Activated CD4-positive, alpha-beta T cell treated with anti-CD3 and anti-CD28 coated beads for 36 hours (primary cell): Measurements from ENCODE around the gene ARHGAP45. TPM values are rescaled to one million over a fixed set of nuclear protein-coding genes. Genes with fewer than 3 reads are reported as not detected.

Source experiments
- ATAC-seq: fragments of 200-7000 bp; cut with Tn5 transposase; one replicate; pipeline ENCODE4 v1.10.0; 2021; ENCODE audit warnings: mild to moderate bottlenecking, moderate library complexity
- CTCF ChIA-PET: fragments of 350-600 bp; sonication (Branson Sonifier 250); formaldehyde crosslinking; loops from one replicate; lab custom pipeline; 2021; ENCODE audit warnings: antibody characterized with exemption; lab: Charles Lee
- POLR2A ChIA-PET: fragments of 350-600 bp; sonication (Branson Sonifier 250); formaldehyde crosslinking; loops from one replicate; lab custom pipeline; 2021; ENCODE audit warnings: antibody characterized with exemption, inconsistent platforms; lab: Charles Lee
- DNase-seq: peaks from one replicate; pipeline ENCODE4 v3.0.0-alpha.2; 2020
- H3K27ac Mint-ChIP-seq: one replicate; pipeline ENCODE4 v1.8.0; 2021; ENCODE audit warnings: mixed read lengths
- H3K27me3 Mint-ChIP-seq: one replicate; pipeline ENCODE4 v1.8.0; 2021; ENCODE audit warnings: mixed read lengths
- H3K36me3 Mint-ChIP-seq: one replicate; pipeline ENCODE4 v1.8.0; 2021; ENCODE audit warnings: low read depth, mixed read lengths
- H3K4me1 Mint-ChIP-seq: one replicate; pipeline ENCODE4 v1.8.0; 2021; ENCODE audit warnings: mixed read lengths
- H3K4me3 Mint-ChIP-seq: one replicate; pipeline ENCODE4 v1.8.0; 2021; ENCODE audit warnings: mild to moderate bottlenecking, moderate library complexity, mixed read lengths
- H3K9me3 Mint-ChIP-seq: one replicate; pipeline ENCODE4 v1.8.0; 2021; ENCODE audit warnings: low read depth, mixed read lengths
- intact Hi-C, 2 experiments: fragments of 100-400 bp; cut with DNase I in 1 of 2; cut with micrococcal nuclease in 1 of 2; formaldehyde crosslinking; loops; one replicate each; pipeline versions ENCODE4 v1.14.2 to v1.15.1; 2022 to 2024; cut with DNase I, micrococcal nuclease
- total RNA-seq, 2 experiments: library from RNA; stranded (reverse); gene quantifications; one replicate each; pipeline ENCODE4 v1.2.3, GENCODE V29; 2021

Gene ARHGAP45
- total RNA-seq, 2 experiments from 2014 or later = 107 to 137 TPM

DNA sequence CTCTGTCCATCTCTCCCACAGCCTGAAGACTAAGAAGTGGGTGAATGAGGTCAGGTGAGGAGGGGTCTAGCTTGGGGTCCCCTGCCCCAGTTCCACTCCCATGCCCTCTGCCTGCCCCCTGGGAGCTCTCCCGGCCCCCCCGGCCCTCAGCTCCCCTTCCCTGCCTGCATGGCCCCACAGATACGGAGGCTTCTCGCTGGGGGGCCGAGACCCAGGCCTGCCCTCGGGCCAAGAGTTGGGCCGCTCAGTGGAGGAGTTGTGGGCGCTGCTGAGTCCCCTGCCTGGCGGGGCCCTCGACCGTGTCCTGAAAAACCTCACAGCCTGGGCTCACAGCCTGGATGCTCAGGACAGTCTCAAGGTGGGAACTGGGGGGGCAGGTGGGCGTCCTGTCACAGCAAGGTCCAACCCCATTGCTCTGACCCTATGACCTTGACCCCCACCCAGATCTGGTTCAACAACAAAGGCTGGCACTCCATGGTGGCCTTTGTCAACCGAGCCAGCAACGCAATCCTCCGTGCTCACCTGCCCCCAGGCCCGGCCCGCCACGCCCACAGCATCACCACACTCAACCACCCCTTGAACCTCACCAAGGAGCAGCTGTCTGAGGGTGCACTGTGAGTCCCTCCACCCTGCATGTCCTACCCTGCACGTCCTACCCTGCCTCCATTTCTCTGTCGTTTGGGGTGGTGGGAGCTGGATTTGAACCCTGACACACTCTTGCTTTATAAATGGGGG, 10.9 kb upstream of the ARHGAP45 start:
- Mint-ChIP-seq H3K36me3 (peaks cover 21% of the 10 kb centered on the region), H3K27ac (no peak overlapping the region), H3K9me3 (peaks cover 8% of the 10 kb centered on the region), H3K4me1 (peaks cover 12% of the 10 kb centered on the region), H3K4me3 (no peak overlapping the region), H3K27me3 (no peaks in the 10 kb centered on the region)
- DNase-seq (no peak), ATAC-seq (no peak)
- POLR2A ChIA-PET = interaction anchor here (0.7 kb wide), 1 partner anchor 32 kb away, joined by 3 read pairs; no protein-coding TSS in a partner anchor
- intact Hi-C loops = no loop called here
- CTCF ChIA-PET = interaction anchor here (0.6 to 0.7 kb wide), 2 partner anchors 27 to 133 kb away, joined by 3 to 4 read pairs; no protein-coding TSS in a partner anchor

DNA sequence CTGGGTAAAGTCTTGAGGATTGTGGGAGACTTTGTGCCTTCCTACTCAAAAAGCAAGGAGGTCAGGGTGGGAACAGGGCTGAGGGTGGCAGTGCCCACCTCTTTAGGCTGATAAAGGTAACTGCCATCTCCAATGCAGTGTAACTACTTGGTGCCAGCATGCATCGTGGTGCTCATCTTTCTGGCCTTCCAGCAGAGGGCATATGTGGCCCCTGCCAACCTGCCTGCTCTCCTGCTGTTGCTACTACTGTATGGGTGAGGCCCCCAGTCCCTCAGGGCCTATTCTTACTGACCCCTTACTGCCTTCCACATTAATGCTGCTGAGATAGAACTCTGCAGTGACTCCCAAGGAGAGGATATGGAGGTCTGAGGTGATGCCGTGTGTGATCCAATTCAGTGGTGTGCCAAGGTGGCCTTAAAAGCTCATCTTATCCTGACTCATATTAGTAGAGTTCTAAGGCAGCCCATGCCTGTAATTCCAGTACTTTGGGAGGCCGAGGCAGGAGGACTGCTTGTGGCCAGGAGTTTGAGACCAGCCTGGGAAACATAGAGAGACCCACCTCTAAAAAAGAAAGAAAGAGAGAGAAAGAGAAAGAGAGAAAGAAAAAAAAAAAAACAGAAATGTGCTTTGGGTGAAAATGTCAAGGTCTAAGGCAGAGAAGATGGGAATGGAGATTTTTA, 9.7 kb upstream of the ARHGAP45 start:
- POLR2A ChIA-PET = interaction anchor here (0.6 to 1.3 kb wide), 2 partner anchors 27 to 36 kb away, joined by 3 read pairs; partner anchors contain the start of gene RNU6-2
- Mint-ChIP-seq H3K27me3 (no peaks in the 10 kb centered on the region), H3K36me3 (peaks cover 21% of the 10 kb centered on the region), H3K27ac (no peak overlapping the region), H3K9me3 (peaks cover 8% of the 10 kb centered on the region), H3K4me1 (peaks cover 12% of the 10 kb centered on the region), H3K4me3 (no peak overlapping the region)
- ATAC-seq = peak; percentile 68
- peak; percentile 56 for DNase-seq
- CTCF ChIA-PET = interaction anchor here (0.7 kb wide), 1 partner anchor 16 kb away, joined by 6 read pairs; no protein-coding TSS in a partner anchor
- intact Hi-C loops = no loop called here

DNA sequence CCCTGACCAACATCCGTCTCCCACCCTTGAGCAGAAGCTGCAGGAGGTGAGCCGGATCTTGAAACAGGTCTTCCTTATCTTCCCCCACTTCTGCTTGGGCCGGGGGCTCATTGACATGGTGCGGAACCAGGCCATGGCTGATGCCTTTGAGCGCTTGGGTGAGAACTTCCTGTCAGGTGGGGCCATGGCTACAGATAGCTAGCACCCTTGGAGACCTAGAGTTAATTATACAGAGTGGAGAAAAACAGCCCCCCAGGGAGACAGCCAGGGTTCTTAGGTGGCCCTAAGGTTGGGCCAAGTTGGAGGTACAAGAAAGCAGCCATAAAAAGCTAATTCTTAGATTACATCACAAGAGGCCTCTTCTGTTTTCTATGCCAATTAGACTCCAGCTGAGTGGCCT, 8.9 kb upstream of the ARHGAP45 start:
- Mint-ChIP-seq H3K27me3 (no peaks in the 10 kb centered on the region), H3K4me3 (no peak overlapping the region), H3K36me3 (peaks cover 21% of the 10 kb centered on the region), H3K27ac (peak overlapping the region; percentile 13), H3K9me3 (peaks cover 8% of the 10 kb centered on the region), H3K4me1 (peaks cover 12% of the 10 kb centered on the region)
- CTCF ChIA-PET = interaction anchor here (0.6 to 0.7 kb wide), 2 partner anchors 17 to 32 kb away, joined by 3 to 6 read pairs; no protein-coding TSS in a partner anchor
- ATAC-seq (no peak), DNase-seq (no peak)
- intact Hi-C loops = no loop called here
- POLR2A ChIA-PET = interaction anchor here (1.3 kb wide), 1 partner anchor 37 kb away, joined by 3 read pairs; the partner anchor contains the start of gene RNU6-2

DNA sequence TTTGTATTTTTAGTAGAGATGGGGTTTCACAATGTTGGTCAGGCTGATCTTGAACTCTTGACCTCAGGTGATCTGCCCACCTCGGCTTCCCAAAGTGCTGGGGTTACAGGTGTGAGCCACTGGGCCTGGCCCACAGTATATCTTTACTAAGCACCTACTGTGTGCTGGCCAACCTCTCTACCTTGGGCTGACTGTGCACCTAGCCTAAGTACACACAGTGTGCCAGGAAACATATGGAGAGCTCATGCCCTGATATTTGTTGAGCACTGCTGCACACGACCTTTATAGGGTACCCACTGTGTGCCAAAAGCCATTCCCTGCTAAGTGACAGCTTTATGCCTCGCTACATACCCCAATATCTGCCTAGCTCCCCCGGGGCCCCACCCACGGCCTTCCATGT, 6.3 kb upstream of the ARHGAP45 start:
- Mint-ChIP-seq H3K4me3 (no peak overlapping the region), H3K9me3 (peaks cover 8% of the 10 kb centered on the region), H3K36me3 (peaks cover 21% of the 10 kb centered on the region), H3K27ac (no peak overlapping the region), H3K27me3 (no peaks in the 10 kb centered on the region), H3K4me1 (peaks cover 29% of the 10 kb centered on the region)
- DNase-seq (no peak), ATAC-seq (no peak)
- POLR2A ChIA-PET = no interaction called here
- intact Hi-C loops = loop anchor here in 1 of 2 experiments (10.0 kb wide), 1 partner anchor 794 kb away; no protein-coding TSS in a partner anchor
- CTCF ChIA-PET = interaction anchor here (1.2 kb wide), 1 partner anchor 183 kb away, joined by 3 read pairs; no protein-coding TSS in a partner anchor

DNA sequence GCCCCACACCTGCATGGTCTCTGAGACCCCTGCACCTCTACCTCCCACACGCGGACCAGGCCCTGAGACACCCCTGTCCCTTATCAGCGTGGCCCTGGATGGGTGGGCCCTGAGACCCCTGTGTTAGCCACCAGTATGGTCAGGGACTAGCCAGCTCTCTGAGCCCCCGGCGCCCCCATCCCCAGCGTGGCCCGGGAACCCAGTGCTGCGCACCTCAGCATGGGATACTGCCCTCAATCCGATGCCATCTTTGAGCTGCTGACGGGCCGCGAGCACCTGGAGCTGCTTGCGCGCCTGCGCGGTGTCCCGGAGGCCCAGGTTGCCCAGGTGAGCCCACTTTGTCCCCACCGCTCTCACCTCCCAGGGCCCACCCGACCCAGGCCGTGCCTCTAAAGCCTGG, 5.0 kb upstream of the ARHGAP45 start:
- Mint-ChIP-seq H3K4me1 (peaks cover 30% of the 10 kb centered on the region), H3K9me3 (peaks cover 3% of the 10 kb centered on the region), H3K4me3 (no peak overlapping the region), H3K27ac (no peak overlapping the region), H3K36me3 (peaks cover 10% of the 10 kb centered on the region), H3K27me3 (no peaks in the 10 kb centered on the region)
- POLR2A ChIA-PET = no interaction called here
- intact Hi-C loops = loop anchor here in 1 of 2 experiments (1.0 to 10.0 kb wide), 3 partner anchors 20 to 793 kb away; no protein-coding TSS in a partner anchor
- ATAC-seq (no peak), DNase-seq (no peak)
- CTCF ChIA-PET = no interaction called here

DNA sequence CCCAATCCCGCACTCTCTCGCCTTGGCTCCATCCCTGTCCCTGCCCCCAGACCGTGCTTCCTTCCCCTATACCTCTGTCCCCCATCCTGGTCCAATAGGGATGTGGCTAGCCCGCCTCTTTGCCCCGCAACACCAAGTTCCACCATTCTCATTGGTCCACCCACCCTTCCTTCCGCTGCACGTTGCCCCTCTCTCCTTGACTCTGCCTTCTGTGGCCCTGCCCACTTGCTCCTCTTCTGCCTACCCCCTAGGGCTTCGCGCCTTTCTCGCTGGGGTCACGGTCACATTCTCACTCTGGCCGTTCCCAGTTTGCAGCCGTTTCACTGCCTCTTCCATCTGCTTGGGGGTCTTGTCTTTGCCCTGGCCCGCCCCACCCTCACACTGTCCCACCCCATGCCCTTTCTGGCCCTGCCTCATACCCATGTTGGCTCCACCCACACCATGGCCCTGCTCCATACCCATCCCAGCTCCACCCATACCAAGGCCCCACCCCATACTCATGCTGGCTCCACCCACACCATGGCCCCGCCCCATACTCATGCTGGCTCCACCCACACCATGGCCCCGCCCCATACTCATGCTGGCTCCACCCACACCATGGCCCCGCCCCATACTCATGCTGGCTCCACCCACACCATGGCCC, 4.5 kb upstream of the ARHGAP45 start:
- H3K9me3 Mint-ChIP-seq = peaks cover under 1% of the 10 kb centered on the region
- ATAC-seq (peak; percentile 25), DNase-seq (no peak)
- no peaks in the 10 kb centered on the region for H3K27me3 Mint-ChIP-seq
- CTCF ChIA-PET = interaction anchor here (0.5 kb wide), 1 partner anchor 24 kb away, joined by 3 read pairs; no protein-coding TSS in a partner anchor
- POLR2A ChIA-PET = no interaction called here
- no peak overlapping the region for H3K4me3 Mint-ChIP-seq
- H3K27ac Mint-ChIP-seq = no peak overlapping the region
- H3K36me3 Mint-ChIP-seq = peaks cover 5% of the 10 kb centered on the region
- intact Hi-C loops = loop anchor here in 1 of 2 experiments (1.0 to 10.0 kb wide), 4 partner anchors 20 to 792 kb away; no protein-coding TSS in a partner anchor
- H3K4me1 Mint-ChIP-seq = peaks cover 27% of the 10 kb centered on the region

DNA sequence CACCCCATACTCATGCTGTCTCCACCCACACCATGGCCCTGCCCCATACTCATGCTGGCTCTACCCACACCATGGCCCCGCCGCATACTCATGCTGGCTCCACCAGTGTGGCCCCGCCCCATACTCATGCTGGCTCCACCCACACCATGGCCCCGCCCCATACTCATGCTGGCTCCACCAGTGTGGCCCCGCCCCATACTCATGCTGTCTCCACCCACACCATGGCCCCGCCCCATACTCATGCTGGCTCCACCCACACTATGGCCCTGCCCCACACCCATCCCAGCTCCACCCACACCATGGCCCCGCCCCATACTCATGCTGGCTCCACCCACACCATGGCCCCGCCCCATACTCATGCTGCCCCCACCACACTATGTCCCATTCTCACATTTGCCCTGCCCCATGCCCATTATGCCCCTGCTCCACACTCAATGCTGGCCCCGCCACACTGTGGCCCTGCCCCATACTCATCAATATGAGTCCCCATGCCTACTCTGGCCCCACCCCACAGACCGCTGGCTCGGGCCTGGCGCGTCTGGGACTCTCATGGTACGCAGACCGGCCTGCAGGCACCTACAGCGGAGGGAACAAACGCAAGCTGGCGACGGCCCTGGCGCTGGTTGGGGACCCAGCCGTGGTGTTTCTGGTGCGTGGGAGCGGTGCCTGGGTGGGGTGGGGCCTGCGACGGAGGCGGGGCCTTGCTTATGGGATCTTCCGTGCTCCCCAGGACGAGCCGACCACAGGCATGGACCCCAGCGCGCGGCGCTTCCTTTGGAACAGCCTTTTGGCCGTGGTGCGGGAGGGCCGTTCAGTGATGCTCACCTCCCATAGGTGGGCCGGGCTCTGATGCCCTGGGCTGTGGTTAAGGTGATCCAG, 3.7 kb upstream of the ARHGAP45 start:
- POLR2A ChIA-PET = no interaction called here
- H3K9me3 Mint-ChIP-seq = no peaks in the 10 kb centered on the region
- no peaks in the 10 kb centered on the region for H3K27me3 Mint-ChIP-seq
- DNase-seq = peak; percentile 84
- H3K27ac Mint-ChIP-seq = no peak overlapping the region
- peak; percentile 28 for ATAC-seq
- intact Hi-C loops = loop anchor here in 1 of 2 experiments (1.0 to 10.0 kb wide), 2 partner anchors 201 to 792 kb away; no protein-coding TSS in a partner anchor
- H3K4me1 Mint-ChIP-seq = peaks cover 21% of the 10 kb centered on the region
- CTCF ChIA-PET = interaction anchor here (0.5 to 1.2 kb wide), 2 partner anchors 23 to 24 kb away, joined by 3 to 4 read pairs; partner anchors contain the start of gene ABCA7
- no peaks in the 10 kb centered on the region for H3K36me3 Mint-ChIP-seq
- H3K4me3 Mint-ChIP-seq = no peak overlapping the region

DNA sequence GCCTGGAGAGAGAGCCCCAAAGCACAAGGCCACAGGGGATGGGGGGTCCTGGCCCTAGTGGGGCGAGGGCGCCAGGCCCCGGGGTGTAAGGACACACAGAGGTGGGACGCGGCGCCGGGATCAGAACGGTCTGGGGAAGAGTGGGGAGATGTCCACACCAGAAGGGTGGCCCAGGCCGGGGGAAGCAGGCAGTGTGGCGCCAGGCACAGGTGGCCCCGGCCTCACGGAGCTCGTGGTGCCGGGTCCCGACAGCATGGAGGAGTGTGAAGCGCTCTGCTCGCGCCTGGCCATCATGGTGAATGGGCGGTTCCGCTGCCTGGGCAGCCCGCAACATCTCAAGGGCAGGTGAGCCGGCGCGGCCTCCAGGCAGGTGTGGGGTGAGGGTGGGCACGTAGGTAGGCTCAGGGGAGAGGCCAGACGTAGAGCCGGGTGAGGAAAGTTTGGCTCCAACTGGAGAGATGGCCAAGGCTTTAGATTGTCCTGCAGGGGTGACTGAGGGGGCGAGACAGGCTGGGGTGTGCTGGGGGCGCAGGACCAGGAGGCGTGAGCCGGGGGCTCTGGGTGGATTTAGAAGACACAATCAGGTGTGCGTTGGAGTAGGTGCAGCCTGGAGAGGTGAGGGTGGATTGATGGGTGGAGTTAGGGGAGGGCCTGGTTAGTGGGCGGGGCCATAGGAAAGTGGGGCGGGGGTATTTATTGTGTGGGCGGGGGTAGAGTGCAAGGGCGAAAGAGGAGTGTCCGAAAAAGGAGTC, 2.9 kb upstream of the ARHGAP45 start:
- POLR2A ChIA-PET = interaction anchor here (1.0 kb wide), 2 partner anchors 24 to 43 kb away, joined by 3 to 4 read pairs; partner anchors contain the start of genes ABCA7 and RNU6-2
- DNase-seq (no peak), ATAC-seq (no peak)
- Mint-ChIP-seq H3K27me3 (no peaks in the 10 kb centered on the region), H3K27ac (no peak overlapping the region), H3K4me3 (no peak overlapping the region), H3K36me3 (peaks cover 6% of the 10 kb centered on the region), H3K9me3 (no peaks in the 10 kb centered on the region), H3K4me1 (peaks cover 27% of the 10 kb centered on the region)
- intact Hi-C loops = loop anchor here in 1 of 2 experiments (1.0 to 10.0 kb wide), 2 partner anchors 202 to 791 kb away; no protein-coding TSS in a partner anchor
- CTCF ChIA-PET = interaction anchor here (0.6 to 3.3 kb wide), 12 partner anchors 12 to 197 kb away, joined by 3 to 26 read pairs (median 5); partner anchors contain the start of genes ABCA7, GPX4, RNU6-2 and TMEM259
